HG03439 (cell line): Measurements from ENCODE around the gene PLTP.
"Not testable (repeated sequence)": the region's sequence is repeated elsewhere in the genome, so short reads cannot be mapped to it uniquely, and the experiment has no call there.

Source experiments
- ATAC-seq: cut with Tn5 transposase; IDR thresholded peaks from one replicate; pipeline ENCODE4 v1.9.1; 2021; ENCODE audit warnings: mild to moderate bottlenecking, moderate library complexity; ENCODE audit not compliant: unreplicated experiment

The PLTP gene

GRCh38 chr20:45901332-45901731 lies 10.6 kb downstream of the PLTP start:
- ATAC-seq, result not testable (repeated sequence)

GRCh38 chr20:45899046-45899835 lies 12.7 kb downstream of the PLTP start:
- ATAC-seq, result no peak

GRCh38 chr20:45898285-45898684 lies 13.7 kb downstream of the PLTP start:
- no peak for ATAC-seq

GRCh38 chr20:45897692-45898091 lies 14.3 kb downstream of the PLTP start:
- no peak for ATAC-seq

- no peak for ATAC-seq
These were observed 14.7 kb downstream of the PLTP start for GRCh38 chr20:45897289-45897688.

- no peak for ATAC-seq
These were observed 15.3 kb downstream of the PLTP start for GRCh38 chr20:45896641-45897161.

GRCh38 chr20:45894797-45895196 lies 17.2 kb downstream of the PLTP start:
- no peak for ATAC-seq

- no peak for ATAC-seq
These were observed 18.1 kb downstream of the PLTP start for GRCh38 chr20:45893831-45894230.

- no peak for ATAC-seq
These were observed 19.0 kb downstream of the PLTP start for GRCh38 chr20:45892828-45893500.

GRCh38 chr20:45892049-45892825 lies 19.7 kb downstream of the PLTP start:
- ATAC-seq, result no peak

GRCh38 chr20:45890985-45891983 lies 20.7 kb downstream of the PLTP start, which contains the start of the genes CTSA and NEURL2:
Gene CTSA (plus strand): TSS chr20:45891335. CDS start chr20:45891569, 234 bp downstream.
Gene NEURL2 (minus strand): TSS chr20:45891208. CDS start chr20:45890991, 217 bp downstream.
- ATAC-seq, result peak; percentile 72

- peak; percentile 4 for ATAC-seq
These were observed 21.6 kb downstream of the PLTP start for GRCh38 chr20:45890077-45890984.

- ATAC-seq, result no peak
These were observed 23.3 kb downstream of the PLTP start for GRCh38 chr20:45888681-45889080.

GRCh38 chr20:45887346-45887715 lies 24.6 kb downstream of the PLTP start, which contains the start of gene SPATA25:
Gene SPATA25 (minus strand): TSS chr20:45887622. CDS start chr20:45887590, 32 bp downstream.
- ATAC-seq, result no peak

GRCh38 chr20:45886590-45887345 lies 25.2 kb downstream of the PLTP start:
- no peak for ATAC-seq

GRCh38 chr20:45883100-45883469 lies 28.9 kb downstream of the PLTP start:
- no peak for ATAC-seq

- ATAC-seq, result no peak
These were observed 29.4 kb downstream of the PLTP start for GRCh38 chr20:45882469-45883099.
